ENCODE measurements around the gene TRMT2A.

TRMT2A gene

DNA sequence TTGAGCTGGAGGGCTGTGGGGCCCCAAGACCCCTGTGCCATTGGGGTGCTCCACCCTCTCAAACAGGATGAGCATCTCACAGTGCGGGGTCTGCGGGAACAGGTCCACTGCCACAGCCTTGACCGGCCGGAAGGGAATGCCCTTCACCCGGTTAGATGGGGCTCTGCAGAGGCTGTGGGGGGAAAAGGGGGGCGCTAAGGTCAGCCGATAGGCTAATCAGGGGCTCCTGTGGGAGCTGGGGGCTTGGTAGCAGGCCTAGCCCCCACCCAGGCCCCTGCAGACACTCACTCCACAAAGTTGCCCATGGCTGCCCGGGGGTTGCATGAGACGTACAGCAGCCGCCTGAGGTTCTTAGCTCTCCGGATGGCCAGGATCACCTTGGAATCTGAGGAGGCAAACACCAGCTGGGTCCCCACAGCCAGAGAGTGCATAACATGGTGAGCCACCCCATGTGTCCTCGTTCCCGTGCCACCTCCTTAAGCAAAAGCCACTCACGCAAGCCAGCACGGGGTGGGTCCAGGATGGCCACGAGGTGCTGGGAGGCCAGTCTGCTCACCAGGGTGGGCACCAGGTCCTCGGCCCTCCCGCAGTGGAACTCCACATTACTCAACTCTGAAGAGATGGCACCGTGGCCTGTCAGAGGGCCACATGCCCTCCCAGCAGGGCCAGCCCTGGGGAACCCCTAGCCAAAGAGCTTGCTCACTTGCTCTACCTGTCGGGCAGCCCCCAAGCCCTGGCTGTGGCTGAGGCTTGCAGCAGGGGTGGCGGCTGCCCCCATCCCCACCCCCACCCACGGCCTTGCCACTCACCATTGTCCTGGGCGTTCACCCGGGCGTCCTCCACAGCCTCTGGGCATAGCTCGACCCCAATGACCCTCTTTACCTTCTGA, 4.2 kb downstream of the TRMT2A start:
- no peaks in the 10 kb centered on the region for H3K27me3 Mint-ChIP-seq
- H3K27ac Mint-ChIP-seq = no peak overlapping the region
- H3K36me3 Mint-ChIP-seq (ENCODE audit: low read depth) = peaks cover 91% of the 10 kb centered on the region
- no peak overlapping the region for H3K4me3 Mint-ChIP-seq
- H3K9me3 Mint-ChIP-seq = no peaks in the 10 kb centered on the region
- peaks cover 27% of the 10 kb centered on the region for H3K4me1 Mint-ChIP-seq (ENCODE audit: low read depth)
- intact Hi-C loops (cut with micrococcal nuclease) = no loop called here

- Mint-ChIP-seq H3K36me3 (ENCODE audit: low read depth) (peaks cover 99% of the 10 kb centered on the region), H3K27ac (peak overlapping the region; percentile 64), H3K9me3 (no peaks in the 10 kb centered on the region), H3K4me3 (no peak overlapping the region), H3K4me1 (ENCODE audit: low read depth) (peaks cover 27% of the 10 kb centered on the region), H3K27me3 (no peaks in the 10 kb centered on the region)
- intact Hi-C loops (cut with micrococcal nuclease) = no loop called here
These were observed 5.1 kb downstream of the TRMT2A start for GRCh38 chr22:20111689-20112622.

- H3K27ac Mint-ChIP-seq = no peak overlapping the region
These were observed 5.9 kb downstream of the TRMT2A start for GRCh38 chr22:20111045-20111688.

GRCh38 chr22:20110359-20110985, 6.6 kb downstream of the TRMT2A start:
- no peak overlapping the region for H3K4me3 Mint-ChIP-seq
- H3K27me3 Mint-ChIP-seq = no peaks in the 10 kb centered on the region
- no peaks in the 10 kb centered on the region for H3K9me3 Mint-ChIP-seq
- no peak overlapping the region for H3K27ac Mint-ChIP-seq
- peaks cover 100% of the 10 kb centered on the region for H3K36me3 Mint-ChIP-seq (ENCODE audit: low read depth)
- H3K4me1 Mint-ChIP-seq (ENCODE audit: low read depth) = peaks cover 14% of the 10 kb centered on the region
- intact Hi-C loops (cut with micrococcal nuclease) = no loop called here

More at GRCh38 chr22:20111045-20111688, 5.9 kb downstream of the TRMT2A start:
- no peaks in the 10 kb centered on the region for H3K27me3 Mint-ChIP-seq
- peaks cover 21% of the 10 kb centered on the region for H3K4me1 Mint-ChIP-seq (ENCODE audit: low read depth)
- intact Hi-C loops (cut with micrococcal nuclease) = no loop called here
- no peaks in the 10 kb centered on the region for H3K9me3 Mint-ChIP-seq
- no peak overlapping the region for H3K4me3 Mint-ChIP-seq
- H3K36me3 Mint-ChIP-seq (ENCODE audit: low read depth) = peaks cover 99% of the 10 kb centered on the region

DNA sequence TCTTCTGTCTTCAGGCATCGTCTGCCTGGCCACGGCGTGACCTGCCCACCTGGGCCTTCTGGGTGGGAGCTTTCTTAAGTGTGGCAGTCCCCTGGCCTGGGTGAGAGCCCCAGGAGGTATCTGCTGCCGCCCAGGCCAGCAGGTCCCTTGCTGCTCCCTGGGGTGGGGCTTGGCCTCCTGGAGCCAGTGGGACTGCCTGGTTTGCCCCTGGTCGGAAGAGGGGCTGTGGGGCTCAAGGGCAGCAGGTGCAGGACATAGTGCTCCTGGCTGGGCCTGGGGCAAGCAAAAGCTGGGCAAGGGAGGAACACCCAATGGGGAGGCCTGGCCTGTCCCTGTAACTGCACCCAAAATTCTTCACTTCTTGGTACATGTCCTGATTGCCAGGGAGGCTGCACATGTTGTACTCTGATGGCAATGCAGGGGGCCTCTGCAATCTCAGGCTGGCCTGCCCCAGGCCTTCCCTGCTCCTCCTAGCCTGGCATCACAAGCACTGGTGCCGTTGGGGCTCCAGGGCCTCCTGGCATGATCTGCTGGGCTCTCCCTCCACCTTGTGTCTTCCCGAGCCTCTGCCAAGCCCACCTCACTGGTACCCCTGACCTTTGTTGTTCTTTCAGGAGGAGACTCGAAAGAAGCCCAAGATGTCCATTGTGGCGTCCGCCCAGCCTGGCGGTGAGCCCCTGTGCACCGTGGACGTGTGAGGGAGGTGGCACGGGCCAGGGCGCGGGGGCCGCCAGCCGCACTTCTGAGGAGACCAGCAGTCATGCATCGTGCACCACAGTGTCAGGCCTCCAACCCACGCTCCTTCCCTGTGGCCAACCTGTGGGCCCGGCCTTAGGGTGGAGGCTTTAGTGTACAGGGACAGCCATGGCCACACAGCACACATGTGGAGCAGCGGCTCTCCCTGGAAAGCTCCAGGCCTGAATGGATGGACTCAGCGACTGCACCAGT, 7.3 kb downstream of the TRMT2A start:
- no peaks in the 10 kb centered on the region for H3K27me3 Mint-ChIP-seq
- no peaks in the 10 kb centered on the region for H3K9me3 Mint-ChIP-seq
- intact Hi-C loops (cut with micrococcal nuclease) = no loop called here
- peaks cover 8% of the 10 kb centered on the region for H3K4me1 Mint-ChIP-seq (ENCODE audit: low read depth)
- peaks cover 100% of the 10 kb centered on the region for H3K36me3 Mint-ChIP-seq (ENCODE audit: low read depth)
- H3K4me3 Mint-ChIP-seq = no peak overlapping the region
- H3K27ac Mint-ChIP-seq = no peak overlapping the region

GRCh38 chr22:20108757-20109230, 8.2 kb downstream of the TRMT2A start:
- peaks cover 100% of the 10 kb centered on the region for H3K36me3 Mint-ChIP-seq (ENCODE audit: low read depth)
- intact Hi-C loops (cut with micrococcal nuclease) = no loop called here
- no peaks in the 10 kb centered on the region for H3K27me3 Mint-ChIP-seq
- H3K27ac Mint-ChIP-seq = no peak overlapping the region
- H3K9me3 Mint-ChIP-seq = no peaks in the 10 kb centered on the region
- H3K4me3 Mint-ChIP-seq = no peak overlapping the region
- H3K4me1 Mint-ChIP-seq (ENCODE audit: low read depth) = no peaks in the 10 kb centered on the region

- no peak overlapping the region for H3K27ac Mint-ChIP-seq
- no peaks in the 10 kb centered on the region for H3K27me3 Mint-ChIP-seq
- intact Hi-C loops (cut with micrococcal nuclease) = no loop called here
- no peaks in the 10 kb centered on the region for H3K9me3 Mint-ChIP-seq
- no peak overlapping the region for H3K4me3 Mint-ChIP-seq
- H3K36me3 Mint-ChIP-seq (ENCODE audit: low read depth) = peaks cover 100% of the 10 kb centered on the region
- H3K4me1 Mint-ChIP-seq (ENCODE audit: low read depth) = no peaks in the 10 kb centered on the region
These were observed 8.9 kb downstream of the TRMT2A start for GRCh38 chr22:20107951-20108756.

- Mint-ChIP-seq H3K36me3 (ENCODE audit: low read depth) (peaks cover 100% of the 10 kb centered on the region), H3K27me3 (no peaks in the 10 kb centered on the region), H3K9me3 (no peaks in the 10 kb centered on the region), H3K4me1 (ENCODE audit: low read depth) (no peaks in the 10 kb centered on the region), H3K4me3 (no peak overlapping the region), H3K27ac (no peak overlapping the region)
- intact Hi-C loops (cut with micrococcal nuclease) = no loop called here
These were observed 9.5 kb downstream of the TRMT2A start for GRCh38 chr22:20107471-20107901.

GRCh38 chr22:20106849-20107237, 10.2 kb downstream of the TRMT2A start:
- peaks cover 100% of the 10 kb centered on the region for H3K36me3 Mint-ChIP-seq (ENCODE audit: low read depth)
- intact Hi-C loops (cut with micrococcal nuclease) = no loop called here
- peaks cover under 1% of the 10 kb centered on the region for H3K4me1 Mint-ChIP-seq (ENCODE audit: low read depth)
- no peak overlapping the region for H3K27ac Mint-ChIP-seq
- no peaks in the 10 kb centered on the region for H3K27me3 Mint-ChIP-seq
- no peak overlapping the region for H3K4me3 Mint-ChIP-seq
- H3K9me3 Mint-ChIP-seq = no peaks in the 10 kb centered on the region

DNA sequence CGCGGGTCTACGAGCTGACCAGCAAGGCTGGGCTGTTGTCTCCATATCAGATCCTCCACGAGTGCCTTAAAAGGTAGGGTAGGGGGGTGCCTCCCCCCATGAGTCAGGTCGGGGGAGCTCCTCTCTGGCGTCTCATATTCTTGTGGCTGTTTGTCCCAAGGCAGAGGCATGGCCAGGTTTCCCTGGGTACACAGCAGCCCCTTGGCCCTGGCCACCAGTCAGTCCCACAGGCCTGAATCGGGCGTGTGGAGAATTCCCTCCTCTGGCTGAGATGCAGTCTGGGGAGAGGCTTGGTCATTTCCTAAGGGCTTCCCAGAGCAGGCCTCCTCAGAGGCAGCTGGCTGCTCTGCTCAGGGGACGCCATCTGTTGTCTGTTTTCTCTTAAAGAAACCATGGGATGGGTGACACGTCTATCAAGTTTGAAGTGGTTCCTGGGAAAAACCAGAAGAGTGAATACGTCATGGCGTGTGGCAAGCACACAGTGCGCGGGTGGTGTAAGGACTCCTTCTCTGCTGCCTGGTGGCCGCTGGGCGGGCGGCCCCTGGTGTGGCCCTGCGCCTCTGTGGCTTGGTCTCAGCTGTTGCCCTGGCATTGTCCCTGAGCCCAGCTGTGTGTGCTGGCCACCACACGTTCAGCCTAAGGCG, 10.7 kb downstream of the TRMT2A start:
- intact Hi-C loops (cut with micrococcal nuclease) = no loop called here
- Mint-ChIP-seq H3K4me3 (no peak overlapping the region), H3K4me1 (ENCODE audit: low read depth) (peaks cover 5% of the 10 kb centered on the region), H3K9me3 (no peaks in the 10 kb centered on the region), H3K27me3 (no peaks in the 10 kb centered on the region), H3K27ac (no peak overlapping the region), H3K36me3 (ENCODE audit: low read depth) (peaks cover 100% of the 10 kb centered on the region)

- peaks cover 5% of the 10 kb centered on the region for H3K4me1 Mint-ChIP-seq (ENCODE audit: low read depth)
- peaks cover 100% of the 10 kb centered on the region for H3K36me3 Mint-ChIP-seq (ENCODE audit: low read depth)
- no peak overlapping the region for H3K4me3 Mint-ChIP-seq
- H3K27ac Mint-ChIP-seq = no peak overlapping the region
- intact Hi-C loops (cut with micrococcal nuclease) = no loop called here
- H3K27me3 Mint-ChIP-seq = no peaks in the 10 kb centered on the region
- no peaks in the 10 kb centered on the region for H3K9me3 Mint-ChIP-seq
These were observed 11.4 kb downstream of the TRMT2A start for GRCh38 chr22:20105456-20106204.
